Choroid plexus epithelial cell (primary cell): ENCODE data around the gene LSR.

Source experiments
- DNase-seq: peaks from one replicate; pipeline ENCODE4 v3.0.0-alpha.2; 2010; ENCODE audit warnings: low read depth
- H3K4me3 ChIP-seq: 2 replicates; pipeline ENCODE4 v1.5.1; 2011; ENCODE audit warnings: low read depth, mild to moderate bottlenecking, control low read depth, low read length, moderate library complexity
- CTCF ChIP-seq: conservative IDR thresholded peaks from 2 replicates; pipeline ENCODE4 v1.5.1; 2011; ENCODE audit warnings: low read depth, mild to moderate bottlenecking, control low read depth, inconsistent platforms, low read length, moderate library complexity

Gene LSR

GRCh38 chr19:35301961-35302360 is 53.2 kb downstream of the LSR start:
- no peak overlapping the region for H3K4me3 ChIP-seq
- no peak for DNase-seq
- TF ChIP-seq CTCF: no peak

GRCh38 chr19:35302446-35302845 is 53.6 kb downstream of the LSR start:
- no peak for TF ChIP-seq CTCF
- no peak overlapping the region for H3K4me3 ChIP-seq
- no peak for DNase-seq

- no peak for DNase-seq
- TF ChIP-seq CTCF: no peak
- no peak overlapping the region for H3K4me3 ChIP-seq
Measured at GRCh38 chr19:35303357-35303915, 54.6 kb downstream of the LSR start.

- no peak for TF ChIP-seq CTCF
- no peak for DNase-seq
Measured at GRCh38 chr19:35304036-35304435, 55.2 kb downstream of the LSR start.

GRCh38 chr19:35305181-35305580 is 56.4 kb downstream of the LSR start:
- no peak for DNase-seq
- no peak for TF ChIP-seq CTCF
- H3K4me3 ChIP-seq: no peak overlapping the region

More at GRCh38 chr19:35304036-35304435, 55.2 kb downstream of the LSR start:
- H3K4me3 ChIP-seq: no peak overlapping the region

GRCh38 chr19:35306473-35307246 is 57.9 kb downstream of the LSR start:
- no peak for DNase-seq
- H3K4me3 ChIP-seq: no peak overlapping the region
- peak; percentile 38 for TF ChIP-seq CTCF

GRCh38 chr19:35307931-35308330 is 59.1 kb downstream of the LSR start:
- no peak for TF ChIP-seq CTCF
- DNase-seq: no peak
- H3K4me3 ChIP-seq: no peak overlapping the region
